ENCODE results near the gene CENPO. TPM values are rescaled to one million over a fixed set of nuclear protein-coding genes. Genes with fewer than 3 reads are reported as not detected.

CENPO gene, protein sequence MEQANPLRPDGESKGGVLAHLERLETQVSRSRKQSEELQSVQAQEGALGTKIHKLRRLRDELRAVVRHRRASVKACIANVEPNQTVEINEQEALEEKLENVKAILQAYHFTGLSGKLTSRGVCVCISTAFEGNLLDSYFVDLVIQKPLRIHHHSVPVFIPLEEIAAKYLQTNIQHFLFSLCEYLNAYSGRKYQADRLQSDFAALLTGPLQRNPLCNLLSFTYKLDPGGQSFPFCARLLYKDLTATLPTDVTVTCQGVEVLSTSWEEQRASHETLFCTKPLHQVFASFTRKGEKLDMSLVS
- total RNA-seq (2012; rRNA removed): 19.8 and 23.2 TPM in 2 replicates

DNA sequence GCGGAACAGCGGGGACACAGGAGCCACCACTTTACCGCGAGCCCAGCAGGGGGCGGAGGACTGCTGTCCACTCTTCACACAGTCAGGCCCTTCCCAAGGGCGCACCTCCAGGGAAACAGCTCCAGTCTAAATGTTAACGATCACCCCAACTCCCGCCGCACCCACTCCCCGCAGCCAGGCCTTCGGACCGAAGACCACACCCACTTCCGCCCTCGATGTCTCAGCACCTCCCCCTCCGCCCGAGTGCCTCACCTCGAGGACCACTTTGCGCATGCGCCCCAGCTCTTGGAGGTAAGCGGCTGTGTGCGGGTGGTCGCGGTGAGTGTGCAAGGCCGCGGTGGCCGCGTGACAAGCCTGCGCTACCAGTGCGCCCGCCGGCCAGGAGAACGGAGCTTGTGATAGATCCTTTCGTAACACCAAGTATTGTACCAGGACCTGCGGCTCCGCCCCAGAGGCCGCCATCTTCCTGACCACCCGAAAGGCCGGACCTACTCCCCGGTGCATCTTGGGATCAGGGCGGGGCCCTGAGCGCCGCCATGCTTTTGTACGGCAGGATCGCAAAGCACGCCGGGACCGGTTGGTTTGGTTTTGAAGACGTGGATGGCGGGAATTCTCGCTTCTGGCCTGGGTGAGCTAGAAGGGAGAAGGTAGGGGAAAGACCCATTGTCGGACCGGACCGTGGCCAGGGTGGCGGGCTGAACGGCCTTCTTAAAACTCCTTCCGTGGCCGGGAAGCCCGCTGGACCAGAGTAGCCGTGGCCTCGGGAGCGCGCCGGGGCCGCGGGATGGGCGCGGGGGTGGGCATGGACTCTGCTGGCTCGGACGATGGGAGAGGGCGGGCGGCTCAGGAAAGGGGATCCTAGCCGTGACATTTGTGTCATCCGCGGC, at the start of gene CENPO, which contains the start of gene PTRHD1:
Gene CENPO, plus strand, starts transcription at position 552 of the 887 bp plus-strand sequence. CDS start 495 bp downstream, outside the sequence.
Gene PTRHD1, minus strand, starts transcription at position 518 of the 887 bp plus-strand sequence. Its CDS starts 14 bp downstream, at position 504.
- no peaks in the 10 kb centered on the region for H3K36me3 ChIP-seq (ENCODE audit: insufficient read depth, low read length)
- H3K9me3 ChIP-seq (replicated peaks; ENCODE audit: low read length): no peaks in the 10 kb centered on the region

DNA sequence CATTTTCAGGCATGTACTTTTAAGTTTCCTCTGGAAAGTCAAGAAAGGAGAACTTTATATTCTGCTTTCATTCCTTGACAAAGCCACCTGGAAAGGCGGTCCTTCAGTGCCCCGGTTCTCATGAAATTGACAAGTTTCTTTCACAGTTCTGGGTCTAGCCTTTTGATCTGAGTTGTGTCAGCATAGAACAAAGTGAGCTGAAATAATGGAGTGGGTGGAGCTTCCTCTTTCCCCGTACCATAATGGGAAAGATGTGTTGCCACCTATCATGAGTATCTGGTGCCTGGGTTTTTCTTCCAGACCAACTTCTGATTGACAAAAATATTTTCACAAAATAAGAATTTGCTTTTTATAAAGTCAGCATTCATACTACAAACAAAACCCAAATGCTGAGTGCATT, 49.3 kb upstream of the CENPO start:
- H3K36me3 ChIP-seq (ENCODE audit: insufficient read depth, low read length): peaks cover 5% of the 10 kb centered on the region

More for the DNA sequence above, at the start of gene CENPO, which contains the start of gene PTRHD1:
- Histone ChIP-seq H3K4me1 (ENCODE audit: control insufficient read depth, insufficient read depth, low read length) (peaks cover 12% of the 10 kb centered on the region), H3K9ac (ENCODE audit: low read depth, low read length) (peak within 1 kb of the TSS; percentile 98), H3K27me3 (ENCODE audit: control insufficient read depth, insufficient read depth, low read length) (no peaks in the 10 kb centered on the region), H3K4me2 (ENCODE audit: low read length) (peak within 1 kb of the TSS; percentile 86), H3K4me3 (ENCODE audit: low read length) (peak within 1 kb of the TSS; percentile 91)

DNA sequence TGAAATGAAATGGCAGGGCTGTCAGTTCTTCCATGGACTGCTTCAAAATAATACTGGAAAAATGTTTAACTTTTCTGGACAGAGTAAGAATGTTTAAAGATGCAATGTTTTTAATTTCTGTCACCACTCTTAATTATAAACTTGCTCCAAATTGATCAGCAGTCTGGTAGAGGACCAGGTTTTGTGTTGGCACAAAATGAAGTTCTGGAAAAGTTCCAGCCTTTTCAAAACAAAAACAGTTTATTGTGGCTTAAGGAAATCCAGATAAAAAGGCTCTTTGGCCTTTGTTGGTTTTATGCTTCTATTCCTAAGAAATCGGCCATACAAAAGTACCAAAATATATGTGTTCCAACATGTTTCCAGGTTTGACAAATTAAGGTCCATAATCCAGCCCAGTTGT, 48.9 kb upstream of the CENPO start:
- Histone ChIP-seq H3K4me2 (ENCODE audit: low read length) (no peak overlapping the region), H3K27me3 (ENCODE audit: control insufficient read depth, insufficient read depth, low read length) (no peaks in the 10 kb centered on the region), H3K36me3 (ENCODE audit: insufficient read depth, low read length) (peaks cover 5% of the 10 kb centered on the region), H3K4me1 (ENCODE audit: control insufficient read depth, insufficient read depth, low read length) (peaks cover 6% of the 10 kb centered on the region), H3K9me3 (replicated peaks; ENCODE audit: low read length) (no peaks in the 10 kb centered on the region), H3K9ac (ENCODE audit: low read depth, low read length) (no peak overlapping the region), H3K4me3 (ENCODE audit: low read length) (no peak overlapping the region)

More for the DNA sequence above, 49.3 kb upstream of the CENPO start:
- H3K9ac ChIP-seq (ENCODE audit: low read depth, low read length): no peak overlapping the region
- H3K9me3 ChIP-seq (replicated peaks; ENCODE audit: low read length): no peaks in the 10 kb centered on the region
- no peaks in the 10 kb centered on the region for H3K27me3 ChIP-seq (ENCODE audit: control insufficient read depth, insufficient read depth, low read length)
- H3K4me1 ChIP-seq (ENCODE audit: control insufficient read depth, insufficient read depth, low read length): peaks cover 7% of the 10 kb centered on the region
- H3K4me3 ChIP-seq (ENCODE audit: low read length): no peak overlapping the region
- no peak overlapping the region for H3K4me2 ChIP-seq (ENCODE audit: low read length)

DNA sequence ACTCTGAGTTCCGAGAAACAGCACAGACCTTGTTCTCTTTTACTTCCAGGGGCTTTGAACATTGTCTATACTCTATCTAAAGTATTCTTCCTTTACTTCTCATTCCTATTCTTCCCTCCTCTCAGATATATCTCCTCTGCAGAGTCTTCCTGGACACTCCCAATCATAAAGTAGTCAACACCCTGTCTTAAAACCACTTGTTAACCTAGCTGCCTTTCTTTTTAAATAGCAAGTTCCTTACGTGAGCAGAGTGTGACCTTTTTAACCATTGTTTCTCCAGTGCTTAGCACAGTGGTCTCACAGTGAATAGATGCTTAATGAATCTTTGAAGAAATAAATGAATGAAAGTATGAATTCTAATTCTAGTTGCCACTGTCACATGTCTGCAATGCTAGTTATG, 47.4 kb upstream of the CENPO start:
- no peaks in the 10 kb centered on the region for H3K9me3 ChIP-seq (replicated peaks; ENCODE audit: low read length)
- no peak overlapping the region for H3K4me2 ChIP-seq (ENCODE audit: low read length)
- H3K9ac ChIP-seq (ENCODE audit: low read depth, low read length): no peak overlapping the region
- peaks cover 5% of the 10 kb centered on the region for H3K36me3 ChIP-seq (ENCODE audit: insufficient read depth, low read length)
- no peak overlapping the region for H3K4me3 ChIP-seq (ENCODE audit: low read length)
- H3K4me1 ChIP-seq (ENCODE audit: control insufficient read depth, insufficient read depth, low read length): no peaks in the 10 kb centered on the region
- H3K27me3 ChIP-seq (ENCODE audit: control insufficient read depth, insufficient read depth, low read length): no peaks in the 10 kb centered on the region

DNA sequence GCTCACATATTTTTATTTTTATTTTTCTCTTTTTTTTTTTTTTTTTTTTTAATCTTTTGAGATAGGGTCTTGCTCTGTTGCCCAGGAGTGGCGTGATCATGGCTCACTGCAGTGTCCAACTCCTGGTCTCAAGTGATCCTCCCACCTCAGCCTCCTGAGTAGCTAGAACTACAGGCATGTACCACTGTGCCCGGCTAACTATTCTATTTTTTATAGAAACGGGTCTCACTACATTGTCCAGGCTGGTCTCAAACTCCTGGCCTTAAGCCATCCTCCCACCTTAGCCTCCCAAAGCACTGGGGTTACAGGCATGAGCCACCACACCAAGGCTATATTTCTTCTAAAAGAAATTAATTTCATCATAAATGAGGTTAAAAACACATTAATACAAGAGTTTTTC, 45.9 kb upstream of the CENPO start:
- Histone ChIP-seq H3K9me3 (replicated peaks; ENCODE audit: low read length) (no peaks in the 10 kb centered on the region), H3K9ac (ENCODE audit: low read depth, low read length) (no peak overlapping the region), H3K4me2 (ENCODE audit: low read length) (no peak overlapping the region), H3K4me1 (ENCODE audit: control insufficient read depth, insufficient read depth, low read length) (no peaks in the 10 kb centered on the region), H3K4me3 (ENCODE audit: low read length) (no peak overlapping the region), H3K27me3 (ENCODE audit: control insufficient read depth, insufficient read depth, low read length) (no peaks in the 10 kb centered on the region), H3K36me3 (ENCODE audit: insufficient read depth, low read length) (peaks cover under 1% of the 10 kb centered on the region)

DNA sequence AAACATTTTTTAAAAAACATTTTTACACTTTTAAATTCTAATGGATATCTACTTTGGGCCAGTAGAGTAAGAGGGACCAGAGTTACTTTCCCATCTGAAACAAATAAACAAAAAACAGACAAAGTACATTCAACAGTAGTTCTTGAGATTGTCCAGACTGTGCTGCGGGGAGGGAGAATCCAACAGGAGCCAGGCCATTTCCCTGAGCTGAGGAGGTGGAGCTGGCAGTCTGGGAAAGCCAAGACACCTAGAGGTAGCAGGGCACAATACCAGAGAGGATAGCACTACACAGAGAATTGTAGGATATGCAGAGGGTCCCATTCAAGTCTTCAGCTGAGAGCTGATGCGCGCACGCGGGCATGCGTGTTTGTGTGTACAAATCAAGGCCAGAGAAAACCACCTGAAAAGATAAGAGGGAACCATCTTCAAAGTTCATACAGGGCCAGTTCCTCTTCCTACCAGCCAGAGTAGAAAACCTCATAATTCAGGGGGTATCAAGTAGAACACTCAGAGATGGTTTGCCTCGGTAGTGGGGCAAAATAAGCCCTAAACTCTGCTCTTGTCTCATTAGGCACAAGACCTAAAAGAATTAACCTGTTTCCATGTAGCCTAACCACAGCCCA, 44.0 kb upstream of the CENPO start:
- Histone ChIP-seq H3K4me2 (ENCODE audit: low read length) (no peak overlapping the region), H3K4me1 (ENCODE audit: control insufficient read depth, insufficient read depth, low read length) (no peaks in the 10 kb centered on the region), H3K9ac (ENCODE audit: low read depth, low read length) (no peak overlapping the region), H3K36me3 (ENCODE audit: insufficient read depth, low read length) (peaks cover 6% of the 10 kb centered on the region), H3K4me3 (ENCODE audit: low read length) (no peak overlapping the region), H3K9me3 (replicated peaks; ENCODE audit: low read length) (no peaks in the 10 kb centered on the region), H3K27me3 (ENCODE audit: control insufficient read depth, insufficient read depth, low read length) (no peaks in the 10 kb centered on the region)

DNA sequence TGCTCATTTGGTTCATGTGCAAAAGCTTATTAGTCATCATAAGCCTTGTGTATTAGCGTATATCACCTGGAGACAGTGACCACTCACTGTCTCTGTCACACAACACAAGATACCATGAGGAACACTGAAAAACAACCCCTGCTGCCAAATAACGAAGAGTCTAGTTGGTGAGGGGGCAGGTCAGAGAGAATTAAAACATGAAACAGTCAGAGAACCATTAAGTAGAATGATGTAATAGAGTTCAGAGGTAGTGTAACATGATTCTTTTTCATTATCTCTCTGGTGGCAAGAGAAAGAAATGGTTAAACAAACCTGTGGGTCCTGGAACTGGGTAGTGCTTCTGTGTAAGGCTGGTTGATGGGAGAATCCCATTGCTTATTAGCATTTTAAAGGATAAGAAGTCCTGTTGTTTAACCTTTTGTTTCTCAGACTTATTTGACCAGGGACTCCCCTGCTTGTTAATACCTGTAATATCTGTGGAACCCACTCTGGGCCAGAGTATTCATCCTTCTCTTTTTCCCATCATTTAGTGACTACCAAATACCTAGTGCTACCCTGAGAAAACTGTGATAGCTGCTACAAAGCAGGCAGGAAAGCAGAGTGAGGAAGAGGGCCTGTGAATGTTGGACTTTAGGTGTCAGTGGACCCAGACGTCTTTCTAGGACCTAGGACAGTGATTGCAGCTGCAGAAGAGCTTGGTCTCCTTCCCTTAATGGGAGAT, 38.1 kb upstream of the CENPO start:
- no peaks in the 10 kb centered on the region for H3K4me1 ChIP-seq (ENCODE audit: control insufficient read depth, insufficient read depth, low read length)
- peaks cover 6% of the 10 kb centered on the region for H3K36me3 ChIP-seq (ENCODE audit: insufficient read depth, low read length)
- no peaks in the 10 kb centered on the region for H3K27me3 ChIP-seq (ENCODE audit: control insufficient read depth, insufficient read depth, low read length)
- no peak overlapping the region for H3K9ac ChIP-seq (ENCODE audit: low read depth, low read length)
- H3K4me3 ChIP-seq (ENCODE audit: low read length): no peak overlapping the region
- H3K9me3 ChIP-seq (replicated peaks; ENCODE audit: low read length): no peaks in the 10 kb centered on the region
- H3K4me2 ChIP-seq (ENCODE audit: low read length): no peak overlapping the region

DNA sequence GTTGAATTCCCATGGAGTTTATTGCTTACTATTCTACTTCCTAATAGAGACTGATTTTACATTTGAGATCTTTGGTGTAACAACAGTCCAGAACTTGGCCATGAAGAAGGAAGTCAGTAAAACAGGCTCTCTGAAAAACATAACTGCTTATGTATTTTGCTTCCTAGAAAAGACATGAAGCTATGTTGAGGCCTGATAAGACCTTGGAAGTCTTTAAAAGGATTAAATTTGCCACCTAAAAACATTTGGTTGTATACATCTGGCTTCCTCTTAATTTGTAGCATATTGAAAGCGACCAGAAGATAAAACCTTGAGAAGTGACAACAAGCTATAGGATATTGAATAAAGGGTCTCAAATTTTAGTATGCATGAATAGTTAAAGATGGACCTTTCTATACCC, 36.4 kb upstream of the CENPO start:
- Histone ChIP-seq H3K36me3 (ENCODE audit: insufficient read depth, low read length) (peaks cover 6% of the 10 kb centered on the region), H3K4me3 (ENCODE audit: low read length) (no peak overlapping the region), H3K9ac (ENCODE audit: low read depth, low read length) (no peak overlapping the region), H3K4me1 (ENCODE audit: control insufficient read depth, insufficient read depth, low read length) (no peaks in the 10 kb centered on the region), H3K9me3 (replicated peaks; ENCODE audit: low read length) (no peaks in the 10 kb centered on the region), H3K4me2 (ENCODE audit: low read length) (no peak overlapping the region), H3K27me3 (ENCODE audit: control insufficient read depth, insufficient read depth, low read length) (no peaks in the 10 kb centered on the region)

DNA sequence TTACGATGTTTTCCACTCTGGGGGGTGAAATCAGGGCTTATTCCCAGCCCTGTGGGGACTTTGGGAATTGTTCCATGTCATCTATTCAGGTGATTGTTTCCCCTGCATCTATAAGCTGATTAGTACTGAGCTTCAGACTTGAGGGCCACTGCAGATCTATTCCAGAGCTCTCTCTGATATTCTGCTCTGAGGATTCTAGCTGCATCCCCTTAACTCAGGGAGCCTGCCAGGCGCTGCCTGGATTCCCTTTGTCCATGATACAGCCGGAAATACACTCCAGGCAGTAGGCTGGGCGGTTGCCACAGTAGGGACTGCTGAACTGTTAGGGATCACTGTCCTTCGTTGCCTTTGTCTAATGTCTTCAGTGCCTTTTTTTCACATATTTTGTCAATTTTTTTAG, 31.4 kb upstream of the CENPO start:
- Histone ChIP-seq H3K4me3 (ENCODE audit: low read length) (no peak overlapping the region), H3K9ac (ENCODE audit: low read depth, low read length) (no peak overlapping the region), H3K9me3 (replicated peaks; ENCODE audit: low read length) (no peaks in the 10 kb centered on the region), H3K36me3 (ENCODE audit: insufficient read depth, low read length) (peaks cover 15% of the 10 kb centered on the region), H3K27me3 (ENCODE audit: control insufficient read depth, insufficient read depth, low read length) (no peaks in the 10 kb centered on the region), H3K4me2 (ENCODE audit: low read length) (no peak overlapping the region), H3K4me1 (ENCODE audit: control insufficient read depth, insufficient read depth, low read length) (no peaks in the 10 kb centered on the region)

DNA sequence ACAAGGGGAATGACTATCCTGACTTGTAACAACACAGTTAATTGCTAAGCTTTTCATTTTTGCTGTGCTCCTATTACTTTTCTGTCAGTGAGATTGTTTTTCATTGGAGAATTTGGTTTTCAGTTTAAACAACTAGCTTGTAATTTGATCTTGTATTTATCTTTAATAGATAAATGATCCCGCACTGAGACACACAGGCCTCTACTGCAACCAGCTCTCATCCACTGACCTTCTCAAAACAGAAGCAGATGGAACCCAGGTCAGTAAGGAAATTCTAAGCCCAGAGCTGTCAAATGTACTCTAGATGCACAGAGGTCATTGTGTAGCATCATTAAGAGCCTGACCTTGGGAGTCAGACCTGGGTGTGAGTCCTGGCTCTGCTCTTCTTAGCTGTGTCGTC, 30.7 kb upstream of the CENPO start:
- no peaks in the 10 kb centered on the region for H3K27me3 ChIP-seq (ENCODE audit: control insufficient read depth, insufficient read depth, low read length)
- peaks cover 15% of the 10 kb centered on the region for H3K36me3 ChIP-seq (ENCODE audit: insufficient read depth, low read length)
- no peaks in the 10 kb centered on the region for H3K4me1 ChIP-seq (ENCODE audit: control insufficient read depth, insufficient read depth, low read length)
- no peak overlapping the region for H3K4me2 ChIP-seq (ENCODE audit: low read length)
- no peak overlapping the region for H3K4me3 ChIP-seq (ENCODE audit: low read length)
- H3K9me3 ChIP-seq (replicated peaks; ENCODE audit: low read length): no peaks in the 10 kb centered on the region
- no peak overlapping the region for H3K9ac ChIP-seq (ENCODE audit: low read depth, low read length)

DNA sequence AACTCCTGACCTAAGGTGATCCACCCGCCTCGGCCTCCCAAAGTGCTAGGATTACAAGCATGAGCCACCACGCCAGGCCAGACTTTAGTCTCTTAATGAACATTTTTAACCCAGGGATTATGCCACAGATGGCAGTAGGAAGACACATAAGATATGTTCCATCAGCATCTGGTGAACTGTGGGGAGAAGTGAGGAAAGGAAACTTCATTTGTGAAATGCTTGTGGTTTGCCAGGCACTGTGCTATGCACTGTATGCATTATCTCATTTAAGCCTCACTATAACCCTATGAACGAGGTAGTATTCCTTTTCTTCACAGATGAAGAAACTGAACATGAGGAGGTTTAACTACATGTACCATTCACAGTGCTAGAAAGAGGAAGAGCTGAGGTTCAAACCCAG, 29.4 kb upstream of the CENPO start:
- no peak overlapping the region for H3K4me2 ChIP-seq (ENCODE audit: low read length)
- no peak overlapping the region for H3K4me3 ChIP-seq (ENCODE audit: low read length)
- H3K9me3 ChIP-seq (replicated peaks; ENCODE audit: low read length): no peaks in the 10 kb centered on the region
- peaks cover 15% of the 10 kb centered on the region for H3K36me3 ChIP-seq (ENCODE audit: insufficient read depth, low read length)
- H3K27me3 ChIP-seq (ENCODE audit: control insufficient read depth, insufficient read depth, low read length): no peaks in the 10 kb centered on the region
- no peak overlapping the region for H3K9ac ChIP-seq (ENCODE audit: low read depth, low read length)
- no peaks in the 10 kb centered on the region for H3K4me1 ChIP-seq (ENCODE audit: control insufficient read depth, insufficient read depth, low read length)
